HFFc6 (cell line): ENCODE measurements around the gene ATXN10. TPM values are rescaled to one million over a fixed set of nuclear protein-coding genes. Genes with fewer than 3 reads are reported as not detected.

ENCODE experiments used
- DNase-seq: peaks from one replicate; pipeline ENCODE4 v3.0.0-alpha.2; 2018
- H3K27ac Mint-ChIP-seq: 2 replicates; pipeline ENCODE4 v1.8.0; 2020; ENCODE audit warnings: mild to moderate bottlenecking, mixed read lengths
- H3K27me3 Mint-ChIP-seq: 2 replicates; pipeline ENCODE4 v1.8.0; 2021; ENCODE audit warnings: mild to moderate bottlenecking, moderate library complexity, mixed read lengths; ENCODE audit not compliant: insufficient read depth
- H3K36me3 Mint-ChIP-seq: 2 replicates; pipeline ENCODE4 v1.8.0; 2021; ENCODE audit warnings: low read depth, mixed read lengths
- H3K4me1 Mint-ChIP-seq: 2 replicates; pipeline ENCODE4 v1.8.0; 2020; ENCODE audit warnings: low read depth, mixed read lengths
- H3K4me3 Mint-ChIP-seq: 2 replicates; pipeline ENCODE4 v1.8.0; 2020; ENCODE audit warnings: mild to moderate bottlenecking, moderate library complexity, mixed read lengths
- H3K9me3 Mint-ChIP-seq: 2 replicates; pipeline ENCODE4 v1.8.0; 2020; ENCODE audit warnings: mild to moderate bottlenecking, mixed read lengths
- microRNA-seq: library from miRNA; unstranded; fragments of <30 nt; microRNA quantifications from one replicate; pipeline ENCODE4, GENCODE V29; 2019
- total RNA-seq, 6 experiments: library from RNA; stranded (reverse); fragmentation: NEBNext Ultra II Directional; extraction: Animal tissue kit (Norgen Biotek cat#: 25700); gene quantifications; 2 replicates in 1 of 6; 3 replicates in 5 of 6; pipeline ENCODE4 v1.2.3, GENCODE V29; 2021
- TF ChIP-seq, protein P1 (sequence below): fragments of 200-600 bp; sonication (generic); IDR thresholded peaks from 2 replicates; pipeline ENCODE4 v1.5.0; 2021; ENCODE audit warnings: antibody characterized with exemption, mild to moderate bottlenecking

The ATXN10 gene
- total RNA-seq, 6 experiments from 2014 or later, result 287 to 426 (median 370) TPM

DNA sequence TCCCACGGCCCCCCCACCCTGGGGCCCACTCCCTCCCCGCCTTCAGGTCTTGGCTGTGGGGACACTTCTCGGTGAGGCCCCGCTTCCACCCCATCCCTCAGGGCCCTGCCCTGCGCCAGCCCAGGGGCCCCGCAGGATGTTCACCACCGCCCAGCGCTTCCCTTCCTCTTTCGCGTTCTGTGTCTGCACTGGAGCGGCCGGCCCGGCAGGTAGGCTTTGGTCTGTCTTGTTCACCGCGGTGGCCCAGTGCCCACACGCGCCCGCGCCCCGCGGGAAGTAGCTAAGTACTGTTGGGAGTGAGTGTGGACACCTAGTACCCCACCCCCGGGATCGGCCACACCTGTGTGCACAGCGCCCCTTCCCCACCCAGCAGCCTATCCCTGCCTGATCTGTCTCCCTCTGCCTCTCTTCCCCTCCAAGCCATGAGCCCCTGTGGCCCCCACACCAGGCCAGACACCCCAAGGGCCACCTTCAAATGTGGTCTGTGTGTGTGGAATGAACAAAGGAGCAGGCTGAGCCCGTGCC, 219.9 kb downstream of the ATXN10 start:
- DNase-seq, result no peak
- H3K4me1 Mint-ChIP-seq, result no peaks in the 10 kb centered on the region; the same call in 1 of the 2 replicates
- no peaks in the 10 kb centered on the region for H3K9me3 Mint-ChIP-seq
- TF ChIP-seq, protein P1, sequence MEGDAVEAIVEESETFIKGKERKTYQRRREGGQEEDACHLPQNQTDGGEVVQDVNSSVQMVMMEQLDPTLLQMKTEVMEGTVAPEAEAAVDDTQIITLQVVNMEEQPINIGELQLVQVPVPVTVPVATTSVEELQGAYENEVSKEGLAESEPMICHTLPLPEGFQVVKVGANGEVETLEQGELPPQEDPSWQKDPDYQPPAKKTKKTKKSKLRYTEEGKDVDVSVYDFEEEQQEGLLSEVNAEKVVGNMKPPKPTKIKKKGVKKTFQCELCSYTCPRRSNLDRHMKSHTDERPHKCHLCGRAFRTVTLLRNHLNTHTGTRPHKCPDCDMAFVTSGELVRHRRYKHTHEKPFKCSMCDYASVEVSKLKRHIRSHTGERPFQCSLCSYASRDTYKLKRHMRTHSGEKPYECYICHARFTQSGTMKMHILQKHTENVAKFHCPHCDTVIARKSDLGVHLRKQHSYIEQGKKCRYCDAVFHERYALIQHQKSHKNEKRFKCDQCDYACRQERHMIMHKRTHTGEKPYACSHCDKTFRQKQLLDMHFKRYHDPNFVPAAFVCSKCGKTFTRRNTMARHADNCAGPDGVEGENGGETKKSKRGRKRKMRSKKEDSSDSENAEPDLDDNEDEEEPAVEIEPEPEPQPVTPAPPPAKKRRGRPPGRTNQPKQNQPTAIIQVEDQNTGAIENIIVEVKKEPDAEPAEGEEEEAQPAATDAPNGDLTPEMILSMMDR, result no peak
- H3K4me3 Mint-ChIP-seq, result no peak overlapping the region
- H3K27ac Mint-ChIP-seq, result no peak overlapping the region
- no peaks in the 10 kb centered on the region for H3K36me3 Mint-ChIP-seq
- peaks cover 20% of the 10 kb centered on the region for H3K27me3 Mint-ChIP-seq

DNA sequence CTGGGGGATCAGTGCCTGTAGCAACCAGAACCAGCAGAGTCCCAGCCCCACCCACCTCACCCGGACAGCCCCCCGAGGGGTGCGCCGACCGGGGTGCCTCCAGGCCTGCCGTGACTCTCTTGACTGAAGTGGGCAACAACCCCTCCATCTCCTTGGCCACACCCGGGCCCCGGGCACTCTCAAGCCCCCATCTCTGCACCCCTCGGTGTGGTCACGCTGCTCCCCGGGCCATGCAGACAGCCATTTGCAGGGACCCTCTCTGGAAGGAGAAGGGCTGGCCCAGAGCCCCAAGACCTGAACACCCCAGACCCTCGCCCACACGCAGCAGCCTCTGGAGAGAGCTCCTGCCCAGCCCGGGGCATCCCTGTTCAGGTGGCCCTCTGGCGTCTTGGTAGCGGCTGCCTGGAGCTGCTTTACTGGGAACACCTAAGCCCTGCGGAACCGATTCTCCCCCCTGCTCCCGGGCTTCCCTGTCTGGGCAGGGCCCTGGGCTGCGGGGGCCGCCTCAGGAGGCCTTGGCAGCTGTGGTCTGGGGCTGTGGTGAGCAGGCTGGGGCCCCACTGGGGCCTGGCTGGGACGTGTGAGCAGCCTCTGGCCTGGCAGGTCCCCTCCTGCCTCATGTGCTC, 220.5 kb downstream of the ATXN10 start:
- H3K9me3 Mint-ChIP-seq, result no peaks in the 10 kb centered on the region
- TF ChIP-seq, protein P1, result no peak
- no peak overlapping the region for H3K4me3 Mint-ChIP-seq
- no peaks in the 10 kb centered on the region; the same call in 1 of the 2 replicates for H3K4me1 Mint-ChIP-seq
- H3K36me3 Mint-ChIP-seq, result no peaks in the 10 kb centered on the region
- H3K27me3 Mint-ChIP-seq, result peaks cover 20% of the 10 kb centered on the region
- no peak for DNase-seq
- H3K27ac Mint-ChIP-seq, result no peak overlapping the region

DNA sequence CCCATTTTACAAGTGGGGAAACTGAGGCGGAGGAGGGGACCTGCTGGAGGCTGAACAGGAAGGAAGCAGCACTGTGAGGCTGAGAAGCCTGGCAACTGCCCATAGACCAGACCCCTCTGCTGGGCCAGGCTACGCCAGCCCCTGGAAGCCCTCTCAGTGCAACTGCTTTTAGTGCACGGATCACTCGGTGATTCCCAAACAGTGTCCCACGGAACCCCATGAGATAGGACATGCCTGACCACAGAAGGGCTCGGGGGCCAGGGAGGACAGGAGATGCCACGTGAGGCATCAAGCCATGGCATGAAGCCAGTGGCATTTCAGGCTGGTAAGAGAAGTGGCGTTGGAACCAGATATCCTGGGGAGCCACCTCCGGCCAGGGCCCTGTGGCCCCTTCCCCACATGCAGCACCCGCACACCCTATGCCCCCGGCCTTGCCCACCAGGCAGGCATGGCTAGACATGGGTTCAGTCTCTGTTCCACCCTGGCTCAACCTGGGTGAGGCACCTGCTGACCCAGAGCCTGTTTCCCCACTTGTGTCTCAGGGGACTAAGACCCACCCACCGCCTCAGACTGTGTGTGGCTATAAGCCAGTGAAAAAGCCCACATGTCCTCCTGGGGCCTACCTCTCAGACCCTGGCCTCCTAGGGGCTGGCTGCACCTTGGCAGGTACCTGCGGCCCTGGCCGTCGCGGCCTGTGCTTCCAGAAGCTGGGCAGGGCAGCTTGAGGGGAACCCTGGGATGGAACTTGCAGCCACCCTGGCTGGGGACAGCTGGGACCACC, 221.2 kb downstream of the ATXN10 start:
- no peak for DNase-seq
- H3K4me1 Mint-ChIP-seq, result no peaks in the 10 kb centered on the region; the same call in 1 of the 2 replicates
- no peaks in the 10 kb centered on the region for H3K9me3 Mint-ChIP-seq
- TF ChIP-seq, protein P1, result no peak
- no peaks in the 10 kb centered on the region for H3K36me3 Mint-ChIP-seq
- H3K27ac Mint-ChIP-seq, result no peak overlapping the region
- no peak overlapping the region for H3K4me3 Mint-ChIP-seq
- peaks cover 22% of the 10 kb centered on the region for H3K27me3 Mint-ChIP-seq

DNA sequence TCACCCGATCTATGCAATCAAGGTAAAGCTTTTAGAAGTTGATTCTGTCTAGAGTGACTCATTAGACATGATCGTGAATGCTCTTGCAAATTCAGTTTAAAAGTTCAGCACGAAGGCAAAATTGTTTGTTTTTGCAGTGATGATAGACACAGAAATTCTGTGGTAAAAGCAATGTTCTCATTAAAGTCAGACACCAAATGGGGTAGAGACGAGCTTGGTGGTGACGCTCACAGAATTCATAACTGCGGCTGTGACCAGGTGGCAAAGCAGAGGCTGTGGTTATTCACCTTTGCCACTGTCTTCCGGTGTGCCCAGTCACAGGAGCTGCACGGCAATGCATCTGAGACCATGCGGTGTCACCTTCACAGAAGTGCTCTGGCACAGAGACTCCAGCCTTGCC, 221.9 kb downstream of the ATXN10 start:
- Mint-ChIP-seq H3K4me1 (no peaks in the 10 kb centered on the region; the same call in 1 of the 2 replicates), H3K9me3 (no peaks in the 10 kb centered on the region), H3K27me3 (peaks cover 19% of the 10 kb centered on the region), H3K27ac (no peak overlapping the region), H3K4me3 (no peak overlapping the region), H3K36me3 (no peaks in the 10 kb centered on the region)
- TF ChIP-seq, protein P1, result no peak
- no peak for DNase-seq

Small RNAs within 50 kb of the gene (microRNA-seq; reads per million reads assigned to microRNA genes)
- gene MIR4762, result not detected

Other genes with a start within 250 kb of the ATXN10 start
- gene FBLN1, start 169.0 kb upstream of the ATXN10 start, total RNA-seq, result 100 to 1,000 TPM; 199 to 346 (median 326) TPM